OCI-LY3 (cell line): ENCODE measurements around the gene MAD1L1.

Experiments
- H2AFZ ChIP-seq: fragments of 200-600, 300-600 bp; shearing (Covaris generic); 2 replicates; pipeline ENCODE4 v1.6.0; 2014; ENCODE audit warnings: antibody characterized with exemption, low read depth, low read length
- H3K27ac ChIP-seq: fragments of 200-600, 300-600 bp; sonication (generic); 2 replicates; pipeline ENCODE4 v1.5.1; 2014; ENCODE audit warnings: mild to moderate bottlenecking, low read length, moderate library complexity, mixed read lengths
- H3K27me3 ChIP-seq: fragments of 200-600, 300-600 bp; sonication (generic); 2 replicates; pipeline ENCODE4 v1.6.1; 2014; ENCODE audit warnings: low read depth, low read length, mixed read lengths
- H3K36me3 ChIP-seq: fragments of 200-600, 300-600 bp; sonication (generic); replicated peaks from 2 replicates; pipeline ENCODE3; 2014; ENCODE audit warnings: low read depth, low read length, mixed read lengths
- H3K4me1 ChIP-seq: fragments of 300-600, 200-600 bp; sonication (generic); 2 replicates; pipeline ENCODE4 v1.6.1; 2014; ENCODE audit warnings: low read length, mixed read lengths
- H3K4me2 ChIP-seq: fragments of 200-600, 300-600 bp; sonication (generic); 2 replicates; pipeline ENCODE4 v1.6.1; 2014; ENCODE audit warnings: low read length, mixed read lengths
- H3K4me3 ChIP-seq: fragments of 300-600, 200-600 bp; sonication (generic); 2 replicates; pipeline ENCODE4 v1.5.1; 2014; ENCODE audit warnings: antibody characterized with exemption, mild to moderate bottlenecking, low read length, moderate library complexity
- H3K79me2 ChIP-seq: fragments of 300-600, 200-600 bp; shearing (Covaris generic); 2 replicates; pipeline ENCODE4 v1.6.1; 2014; ENCODE audit warnings: mild to moderate bottlenecking, low read length, mixed read lengths
- H3K9ac ChIP-seq: fragments of 300-600, 200-600 bp; shearing (Covaris generic); 2 replicates; pipeline ENCODE4 v1.6.0; 2014; ENCODE audit warnings: mild to moderate bottlenecking, low read length, moderate library complexity
- H3K9me3 ChIP-seq: fragments of 200-600, 300-600 bp; shearing (Covaris generic); 2 replicates; pipeline ENCODE4 v1.6.1; 2014; ENCODE audit warnings: low read length, mixed read lengths; ENCODE audit not compliant: insufficient read depth
- H4K20me1 ChIP-seq: fragments of 200-600, 300-600 bp; sonication (generic); 2 replicates; pipeline ENCODE4 v1.6.1; 2016; ENCODE audit warnings: low read length, mixed read lengths; ENCODE audit not compliant: insufficient read depth
- CTCF ChIP-seq: fragments of 200-600, 300-600 bp; sonication (generic); IDR thresholded peaks from 2 replicates; pipeline ENCODE4 v1.5.1; 2014; ENCODE audit warnings: antibody characterized with exemption, low read length, low read depth
- EZH2phosphoT487 ChIP-seq: fragments of 200-600 bp; shearing (Covaris generic); IDR thresholded peaks from 2 replicates; pipeline ENCODE4 v1.6.1; 2018; ENCODE audit warnings: antibody characterized with exemption, mixed run types, low read depth

The MAD1L1 gene

GRCh38 chr7:2225830-2226229 is 6.9 kb downstream of the MAD1L1 start:
- Histone ChIP-seq H3K79me2 (peaks cover 27% of the 10 kb centered on the region), H2AFZ (no peak overlapping the region), H3K4me3 (no peak overlapping the region), H3K4me2 (no peak overlapping the region), H3K9ac (no peak overlapping the region), H3K27me3 (no peaks in the 10 kb centered on the region), H3K27ac (no peak overlapping the region), H4K20me1 (no peaks in the 10 kb centered on the region), H3K9me3 (no peaks in the 10 kb centered on the region), H3K36me3 (peaks cover 23% of the 10 kb centered on the region), H3K4me1 (no peaks in the 10 kb centered on the region)
- TF ChIP-seq EZH2phosphoT487, result no peak
- no peak for TF ChIP-seq CTCF

DNA sequence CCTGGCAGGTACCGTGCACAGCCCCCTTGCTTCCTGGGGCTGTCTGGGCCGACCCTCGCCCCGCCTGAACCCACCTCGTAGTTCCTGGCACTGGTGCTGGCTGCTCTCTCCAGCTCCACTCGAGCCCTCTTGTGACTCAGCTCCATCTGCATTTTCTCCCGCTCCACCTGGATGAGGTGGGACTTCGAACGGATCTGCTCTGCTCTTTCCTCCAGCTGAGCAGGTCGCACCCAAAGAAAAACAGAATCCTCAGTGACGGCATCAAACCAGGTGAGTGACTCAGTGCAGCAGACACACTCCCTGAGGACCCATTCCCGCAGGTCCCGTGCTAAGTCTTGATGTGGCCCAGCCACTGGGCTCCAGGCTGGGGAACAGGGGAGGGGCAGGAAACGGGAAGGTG is 7.4 kb downstream of the MAD1L1 start:
- H3K27me3 ChIP-seq, result no peaks in the 10 kb centered on the region
- no peak overlapping the region for H3K9ac ChIP-seq
- H3K79me2 ChIP-seq, result peaks cover 22% of the 10 kb centered on the region
- peaks cover 23% of the 10 kb centered on the region for H3K36me3 ChIP-seq
- H2AFZ ChIP-seq, result no peak overlapping the region
- no peak overlapping the region for H3K27ac ChIP-seq
- no peaks in the 10 kb centered on the region for H3K9me3 ChIP-seq
- H4K20me1 ChIP-seq, result no peaks in the 10 kb centered on the region
- no peak overlapping the region for H3K4me3 ChIP-seq
- TF ChIP-seq EZH2phosphoT487, result no peak
- TF ChIP-seq CTCF, result no peak
- no peaks in the 10 kb centered on the region for H3K4me1 ChIP-seq
- H3K4me2 ChIP-seq, result no peak overlapping the region

DNA sequence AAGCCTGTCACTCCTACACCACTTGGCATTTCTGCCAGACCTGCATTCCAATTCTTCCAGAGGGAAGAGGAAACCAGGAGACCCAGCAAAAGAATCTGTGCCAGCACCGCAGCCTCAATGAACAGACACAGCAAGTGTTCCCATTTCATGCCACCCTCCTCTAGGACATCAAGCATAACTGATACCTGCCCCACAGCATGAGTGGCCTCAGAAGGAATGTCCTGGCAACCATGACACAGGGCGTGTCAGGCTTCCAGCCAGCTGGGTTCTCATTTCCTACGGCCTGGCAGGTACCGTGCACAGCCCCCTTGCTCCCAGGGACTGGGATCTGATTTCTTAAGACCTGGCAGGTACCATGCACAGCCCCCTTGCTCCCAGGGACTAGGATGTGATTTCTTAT is 7.8 kb downstream of the MAD1L1 start:
- H3K4me2 ChIP-seq, result no peak overlapping the region
- no peak overlapping the region for H3K27ac ChIP-seq
- no peak overlapping the region for H2AFZ ChIP-seq
- H3K4me1 ChIP-seq, result no peaks in the 10 kb centered on the region
- H3K36me3 ChIP-seq, result peaks cover 23% of the 10 kb centered on the region
- no peaks in the 10 kb centered on the region for H3K9me3 ChIP-seq
- H3K4me3 ChIP-seq, result no peak overlapping the region
- TF ChIP-seq CTCF, result no peak
- no peak for TF ChIP-seq EZH2phosphoT487
- no peak overlapping the region for H3K9ac ChIP-seq
- H4K20me1 ChIP-seq, result no peaks in the 10 kb centered on the region
- H3K79me2 ChIP-seq, result peaks cover 18% of the 10 kb centered on the region
- no peaks in the 10 kb centered on the region for H3K27me3 ChIP-seq

DNA sequence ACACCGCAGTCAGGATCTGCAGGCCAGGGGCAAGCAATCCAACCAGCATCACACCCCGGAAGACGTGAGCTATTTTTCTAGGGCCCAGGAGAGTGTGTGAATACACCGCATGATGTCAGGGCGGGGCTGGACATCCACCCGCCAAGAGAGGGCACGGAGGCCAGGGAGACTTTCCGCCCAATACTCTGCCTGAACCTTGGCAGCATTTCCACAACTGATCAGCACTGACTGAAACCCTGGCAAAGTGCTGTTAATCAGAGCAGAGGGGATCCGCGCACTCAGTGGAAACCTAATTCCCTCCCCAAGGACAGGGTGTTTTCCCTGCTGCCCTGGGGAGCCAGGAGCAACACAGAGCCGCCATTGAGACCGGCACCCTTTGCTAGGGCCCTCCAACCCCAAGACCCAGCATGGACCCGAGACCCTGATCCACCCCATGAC is 8.2 kb downstream of the MAD1L1 start:
- H4K20me1 ChIP-seq, result no peaks in the 10 kb centered on the region

More for the DNA sequence above, 8.2 kb downstream of the MAD1L1 start:
- H3K27ac ChIP-seq, result no peak overlapping the region
- no peaks in the 10 kb centered on the region for H3K4me1 ChIP-seq
- H2AFZ ChIP-seq, result no peak overlapping the region
- TF ChIP-seq EZH2phosphoT487 (no peak), CTCF (no peak)
- no peaks in the 10 kb centered on the region for H3K9me3 ChIP-seq
- H3K4me2 ChIP-seq, result no peak overlapping the region
- no peak overlapping the region for H3K4me3 ChIP-seq
- peaks cover 14% of the 10 kb centered on the region for H3K79me2 ChIP-seq
- H3K27me3 ChIP-seq, result no peaks in the 10 kb centered on the region
- no peak overlapping the region for H3K9ac ChIP-seq
- H3K36me3 ChIP-seq, result peaks cover 23% of the 10 kb centered on the region
